GM12878 (cell line): ENCODE results near the gene RPS6KA2. TPM values are rescaled to one million over a fixed set of nuclear protein-coding genes. Genes with fewer than 3 reads are reported as not detected.

ENCODE experiments used
- ATAC-seq: fragments of 200-7000 bp; cut with Tn5 transposase; 3 replicates; pipeline ENCODE4 v1.9.1; 2020; ENCODE audit warnings: mild to moderate bottlenecking, moderate library complexity
- BruUV-seq: library from RNA; stranded (reverse); fragments of 400-500 nt; replicated peaks from 2 replicates; lab custom pipeline; 2021; lab: Mats Ljungman, UMichigan
- CTCF ChIA-PET: fragments of 300-600 bp; sonication (Branson Sonifier 250); formaldehyde crosslinking; extraction: SDS; loops from one replicate; lab custom pipeline; 2021; ENCODE audit warnings: inconsistent platforms; lab: Yijun Ruan, JAX
- POLR2A ChIA-PET: fragments of 350-600 bp; formaldehyde crosslinking; extraction: SDS; loops from one replicate; lab custom pipeline; 2021; ENCODE audit warnings: inconsistent platforms; lab: Charles Lee
- RAD21 ChIA-PET: fragments of 300-600 bp; sonication (Branson Sonifier 250); formaldehyde crosslinking; loops from one replicate; lab custom pipeline; 2023; ENCODE audit warnings: antibody characterized with exemption; ENCODE audit not compliant: unreplicated experiment; lab: Charles Lee
- SMC1A ChIA-PET: fragments of 300-600 bp; sonication (Branson Sonifier 250); formaldehyde crosslinking; loops from one replicate; lab custom pipeline; 2023; ENCODE audit not compliant: unreplicated experiment, uncharacterized antibody; lab: Charles Lee
- DNase-seq: peaks from one replicate; pipeline ENCODE4 v3.0.0-alpha.2; 2011; ENCODE audit warnings: low read depth, low spot score
- FAIRE-seq: peaks from 3 replicates; lab custom pipeline; 2011; peaks lifted over from hg19 to GRCh38; lab: Jason Lieb, UNC
- H2AFZ ChIP-seq: 2 replicates; pipeline ENCODE4 v1.6.0; 2011; ENCODE audit warnings: low read depth, low read length, control low read depth; ENCODE audit not compliant: control insufficient read depth
- H3K27ac ChIP-seq: 2 replicates; pipeline ENCODE4 v1.5.1; 2011; ENCODE audit warnings: control low read depth; ENCODE audit not compliant: control insufficient read depth, insufficient read depth
- H3K27me3 ChIP-seq, 2 experiments: replicated peaks in 1 of 2; 2 replicates each; pipeline versions ENCODE4 v1.6.0 to v1.6.1; 2011; ENCODE audit warnings: low read length in 1 of 2; ENCODE audit not compliant: control insufficient read depth in 2 of 2, insufficient read depth in 2 of 2
- H3K36me3 ChIP-seq, 2 experiments: 2 replicates each; pipeline ENCODE4 v1.5.1; 2011; ENCODE audit warnings: low read length in 1 of 2; ENCODE audit not compliant: control insufficient read depth in 2 of 2, insufficient read depth in 2 of 2
- H3K4me1 ChIP-seq: 2 replicates; pipeline ENCODE4 v1.6.1; 2011; ENCODE audit warnings: mild to moderate bottlenecking, low read length, moderate library complexity, mixed read lengths; ENCODE audit not compliant: control insufficient read depth, insufficient read depth
- H3K4me2 ChIP-seq: 2 replicates; pipeline ENCODE4 v1.6.0; 2011; ENCODE audit warnings: control low read depth; ENCODE audit not compliant: control insufficient read depth, insufficient read depth
- H3K4me3 ChIP-seq: fragments of 200-600 bp; sonication (generic); 2 replicates; pipeline ENCODE4 v1.5.1; 2016
- H3K79me2 ChIP-seq: 2 replicates; pipeline ENCODE4 v1.6.0; 2011; ENCODE audit warnings: low read length; ENCODE audit not compliant: control insufficient read depth, insufficient read depth
- H3K9ac ChIP-seq: 2 replicates; pipeline ENCODE4 v1.8.0; 2011; ENCODE audit warnings: low read length, control low read depth, mixed read lengths; ENCODE audit not compliant: control insufficient read depth, insufficient read depth
- H3K9me3 ChIP-seq: replicated peaks from 3 replicates; pipeline ENCODE4 v1.5.1; 2011; ENCODE audit warnings: mild to moderate bottlenecking, low read length; ENCODE audit not compliant: control insufficient read depth, insufficient read depth
- H4K20me1 ChIP-seq: 2 replicates; pipeline ENCODE4 v1.6.0; 2011; ENCODE audit not compliant: control insufficient read depth, insufficient read depth
- BCL3 ChIP-seq: IDR thresholded peaks from 2 replicates; pipeline ENCODE4 v1.6.1; 2011; ENCODE audit warnings: borderline replicate concordance, low read depth, mild to moderate bottlenecking, moderate library complexity, low read length; ENCODE audit not compliant: insufficient read depth, poor library complexity, severe bottlenecking
- BMI1 ChIP-seq: fragments of 450-650 bp; IDR thresholded peaks from 2 replicates; pipeline ENCODE4 v1.6.1; 2016; ENCODE audit warnings: mild to moderate bottlenecking, moderate library complexity, borderline replicate concordance
- CEBPZ ChIP-seq: fragments of 150-350 bp; IDR thresholded peaks from 2 replicates; pipeline ENCODE4 v1.6.1; 2016; ENCODE audit warnings: low read depth, low read length
- CHD1 ChIP-seq: IDR thresholded peaks from 2 replicates; pipeline ENCODE4 v1.6.1; 2012; ENCODE audit warnings: low read depth, low read length, improper control_type of control experiment
- HDAC6 ChIP-seq: fragments of 200-600 bp; sonication (generic); IDR thresholded peaks from one replicate; pipeline ENCODE4 v1.8.0; 2017; ENCODE audit warnings: antibody characterized with exemption; ENCODE audit not compliant: unreplicated experiment
- MTA3 ChIP-seq: IDR thresholded peaks from 2 replicates; pipeline ENCODE4 v1.6.1; 2012; ENCODE audit warnings: low read length, inconsistent platforms, borderline replicate concordance
- RELA ChIP-seq: fragments of 450-650 bp; IDR thresholded peaks from 2 replicates; pipeline ENCODE4 v1.8.0; 2014; ENCODE audit warnings: borderline replicate concordance; ENCODE audit not compliant: partially characterized antibody
- RUNX3 ChIP-seq: IDR thresholded peaks from 2 replicates; pipeline ENCODE4 v1.6.1; 2012; ENCODE audit warnings: low read length, inconsistent platforms
- TBL1XR1 ChIP-seq: IDR thresholded peaks from 2 replicates; pipeline ENCODE4 v1.6.1; 2012; ENCODE audit warnings: low read depth, low read length, improper control_type of control experiment
- YY1 ChIP-seq: IDR thresholded peaks from 2 replicates; pipeline ENCODE4 v1.6.1; 2011; ENCODE audit warnings: low read depth, mild to moderate bottlenecking, low read length
- WGBS: methylation state at CpG from one replicate; pipeline ENCODE4 v1.1.6; 2016; ENCODE audit warnings: low lambda C conversion rate; ENCODE audit not compliant: insufficient replicate concordance, insufficient coverage; ENCODE audit errors: missing lambda C conversion rate; 5-methylcytosine and 5-hydroxymethylcytosine counted together
- in situ Hi-C: fragments of 300-500 bp; cut with MboI; formaldehyde crosslinking; loops from 9 replicates; pipeline ENCODE4 v1.14.3; 2018; ENCODE audit warnings: mixed read lengths
- intact Hi-C: fragments of 100-400 bp; cut with micrococcal nuclease; formaldehyde crosslinking; loops from one replicate; pipeline ENCODE4 v1.14.2; 2022; ENCODE audit not compliant: unreplicated experiment
- polyA plus RNA-seq, 11 experiments: library from polyadenylated mRNA; depleted of rRNA in 4 of 11; unstranded in 6 of 11; stranded (reverse) in 5 of 11; fragments of >200 nt; fragmentation: Nextera tagmentation in 4 of 11; fragmentation: Illumina TruSeq in 1 of 11; extraction: Ambion mirVana in 4 of 11; extraction: Trizol in 1 of 11; gene quantifications; 1 replicate in 1 of 11; 2 replicates in 10 of 11; pipeline versions ENCODE4 v1.2.1 to v1.2.3, GENCODE V29; 2011 to 2016; ENCODE audit warnings: inconsistent platforms in 2 of 11, missing spikeins in 2 of 11, low read depth in 1 of 11
- total RNA-seq, 4 experiments: library from RNA; depleted of rRNA in 3 of 4; stranded (reverse); fragments of >200 nt in 3 of 4; fragmentation: Illumina TruSeq in 1 of 4; extraction: Trizol in 1 of 4; gene quantifications; 2 replicates each; pipeline versions ENCODE4 v1.2.1 to v1.2.3, GENCODE V29; 2013 to 2021
- TF ChIP-seq, protein P1 (sequence below): fragments of 450-650 bp; IDR thresholded peaks from 2 replicates; pipeline ENCODE4 v1.6.1; 2016; ENCODE audit warnings: mild to moderate bottlenecking, moderate library complexity, borderline replicate concordance
- TF ChIP-seq, protein P2 (sequence below): fragments of 450-650 bp; IDR thresholded peaks from 2 replicates; pipeline ENCODE4 v1.6.1; 2018; ENCODE audit warnings: mild to moderate bottlenecking, low read depth, moderate library complexity; ENCODE audit not compliant: partially characterized antibody

RPS6KA2 gene
- total and polyA plus RNA-seq, 10 of the 15 experiments (the other 5 are each of a cell fraction or from before 2014, with no cell fraction given) = 0.02 to 1.0 (median 0.22) TPM; not detected in 1

GRCh38 chr6:166671434-166672081, 44.5 kb upstream of the RPS6KA2 start:
- WGBS = 36% methylated on average over 13 of the region's 13 CpGs
- H3K36me3 ChIP-seq = no peaks in the 10 kb centered on the region
- H3K4me1 ChIP-seq = no peaks in the 10 kb centered on the region
- H3K4me3 ChIP-seq = no peak overlapping the region
- H3K9me3 ChIP-seq = no peaks in the 10 kb centered on the region
- H4K20me1 ChIP-seq = no peaks in the 10 kb centered on the region
- ChIA-PET CTCF (no interaction called here), SMC1A (no interaction called here), RAD21 (no interaction called here), POLR2A (no interaction called here)
- no peaks in the 10 kb centered on the region for H3K79me2 ChIP-seq
- H2AFZ ChIP-seq = no peak overlapping the region
- H3K27me3 ChIP-seq = peaks cover 0 to 4% of the 10 kb centered on the region in 2 experiments; a peak in 1 of 4 replicates
- DNase-seq (no peak), FAIRE-seq (no peak), ATAC-seq (no peak)
- H3K27ac ChIP-seq = no peak overlapping the region
- BruUV-seq = no TSS peak
- no peak overlapping the region for H3K4me2 ChIP-seq
- intact Hi-C loops (no loop called here), in situ Hi-C loops (no loop called here)
- no peak overlapping the region for H3K9ac ChIP-seq
- TF ChIP-seq RELA (no peak), MTA3 (no peak), CHD1 (no peak), HDAC6 (no peak), TBL1XR1 (no peak), RUNX3 (no peak), BMI1 (no peak), BCL3 (no peak), CEBPZ (no peak), YY1 (no peak)
- TF ChIP-seq, protein P1, sequence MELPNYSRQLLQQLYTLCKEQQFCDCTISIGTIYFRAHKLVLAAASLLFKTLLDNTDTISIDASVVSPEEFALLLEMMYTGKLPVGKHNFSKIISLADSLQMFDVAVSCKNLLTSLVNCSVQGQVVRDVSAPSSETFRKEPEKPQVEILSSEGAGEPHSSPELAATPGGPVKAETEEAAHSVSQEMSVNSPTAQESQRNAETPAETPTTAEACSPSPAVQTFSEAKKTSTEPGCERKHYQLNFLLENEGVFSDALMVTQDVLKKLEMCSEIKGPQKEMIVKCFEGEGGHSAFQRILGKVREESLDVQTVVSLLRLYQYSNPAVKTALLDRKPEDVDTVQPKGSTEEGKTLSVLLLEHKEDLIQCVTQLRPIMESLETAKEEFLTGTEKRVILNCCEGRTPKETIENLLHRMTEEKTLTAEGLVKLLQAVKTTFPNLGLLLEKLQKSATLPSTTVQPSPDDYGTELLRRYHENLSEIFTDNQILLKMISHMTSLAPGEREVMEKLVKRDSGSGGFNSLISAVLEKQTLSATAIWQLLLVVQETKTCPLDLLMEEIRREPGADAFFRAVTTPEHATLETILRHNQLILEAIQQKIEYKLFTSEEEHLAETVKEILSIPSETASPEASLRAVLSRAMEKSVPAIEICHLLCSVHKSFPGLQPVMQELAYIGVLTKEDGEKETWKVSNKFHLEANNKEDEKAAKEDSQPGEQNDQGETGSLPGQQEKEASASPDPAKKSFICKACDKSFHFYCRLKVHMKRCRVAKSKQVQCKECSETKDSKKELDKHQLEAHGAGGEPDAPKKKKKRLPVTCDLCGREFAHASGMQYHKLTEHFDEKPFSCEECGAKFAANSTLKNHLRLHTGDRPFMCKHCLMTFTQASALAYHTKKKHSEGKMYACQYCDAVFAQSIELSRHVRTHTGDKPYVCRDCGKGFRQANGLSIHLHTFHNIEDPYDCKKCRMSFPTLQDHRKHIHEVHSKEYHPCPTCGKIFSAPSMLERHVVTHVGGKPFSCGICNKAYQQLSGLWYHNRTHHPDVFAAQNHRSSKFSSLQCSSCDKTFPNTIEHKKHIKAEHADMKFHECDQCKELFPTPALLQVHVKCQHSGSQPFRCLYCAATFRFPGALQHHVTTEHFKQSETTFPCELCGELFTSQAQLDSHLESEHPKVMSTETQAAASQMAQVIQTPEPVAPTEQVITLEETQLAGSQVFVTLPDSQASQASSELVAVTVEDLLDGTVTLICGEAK = no peak
- TF ChIP-seq, protein P2, sequence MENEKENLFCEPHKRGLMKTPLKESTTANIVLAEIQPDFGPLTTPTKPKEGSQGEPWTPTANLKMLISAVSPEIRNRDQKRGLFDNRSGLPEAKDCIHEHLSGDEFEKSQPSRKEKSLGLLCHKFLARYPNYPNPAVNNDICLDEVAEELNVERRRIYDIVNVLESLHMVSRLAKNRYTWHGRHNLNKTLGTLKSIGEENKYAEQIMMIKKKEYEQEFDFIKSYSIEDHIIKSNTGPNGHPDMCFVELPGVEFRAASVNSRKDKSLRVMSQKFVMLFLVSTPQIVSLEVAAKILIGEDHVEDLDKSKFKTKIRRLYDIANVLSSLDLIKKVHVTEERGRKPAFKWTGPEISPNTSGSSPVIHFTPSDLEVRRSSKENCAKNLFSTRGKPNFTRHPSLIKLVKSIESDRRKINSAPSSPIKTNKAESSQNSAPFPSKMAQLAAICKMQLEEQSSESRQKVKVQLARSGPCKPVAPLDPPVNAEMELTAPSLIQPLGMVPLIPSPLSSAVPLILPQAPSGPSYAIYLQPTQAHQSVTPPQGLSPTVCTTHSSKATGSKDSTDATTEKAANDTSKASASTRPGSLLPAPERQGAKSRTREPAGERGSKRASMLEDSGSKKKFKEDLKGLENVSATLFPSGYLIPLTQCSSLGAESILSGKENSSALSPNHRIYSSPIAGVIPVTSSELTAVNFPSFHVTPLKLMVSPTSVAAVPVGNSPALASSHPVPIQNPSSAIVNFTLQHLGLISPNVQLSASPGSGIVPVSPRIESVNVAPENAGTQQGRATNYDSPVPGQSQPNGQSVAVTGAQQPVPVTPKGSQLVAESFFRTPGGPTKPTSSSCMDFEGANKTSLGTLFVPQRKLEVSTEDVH = no peak
